ENCODE measurements around the gene LRRC9. TPM values are rescaled to one million over a fixed set of nuclear protein-coding genes. Genes with fewer than 3 reads are reported as not detected.

Gene LRRC9
- total and polyA plus RNA-seq, 2 of the 13 experiments (the other 11 are each of a cell fraction or from before 2014, with no cell fraction given): 0.08 to 0.18 TPM

DNA sequence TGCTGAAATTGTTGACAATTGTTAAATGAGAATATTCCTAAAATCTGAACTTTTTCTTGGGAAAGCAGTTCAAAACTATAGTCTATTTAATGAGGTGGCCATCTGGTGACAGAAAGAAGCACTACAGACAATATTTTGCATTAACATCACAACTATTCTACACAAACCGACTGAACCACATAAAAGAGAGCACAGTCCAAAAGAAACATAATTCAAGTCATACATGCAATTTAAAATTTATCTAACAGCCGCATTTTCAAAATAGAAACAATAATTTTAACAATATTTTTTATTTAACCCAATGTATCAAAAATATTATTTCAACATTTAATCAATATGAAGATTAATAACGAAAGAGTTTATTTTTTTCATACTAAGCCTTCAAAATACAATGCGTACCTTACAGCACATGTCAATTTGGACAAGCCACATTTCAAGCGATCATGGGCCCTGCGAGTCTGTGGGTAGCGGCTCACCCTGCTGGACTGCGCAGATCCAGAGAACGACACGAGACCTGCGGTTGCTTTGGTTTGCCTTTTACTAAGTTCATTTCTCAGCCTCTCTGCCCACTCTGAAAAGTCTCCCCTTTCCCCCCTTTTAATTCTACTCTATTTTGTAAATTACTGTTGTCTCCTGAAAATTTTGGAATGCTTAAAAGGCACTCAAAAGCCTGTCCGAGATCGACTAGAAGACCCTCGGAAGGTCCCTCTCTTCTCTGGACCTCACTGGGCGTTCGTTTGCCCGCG, 947 bp upstream of the LRRC9 start (continued):
- TF ChIP-seq FOXJ3 (CRISPR knock-in tag; IDR thresholded peaks at IDR 0.05; ENCODE audit: borderline replicate concordance): 0 out of 2 replicates have a peak, but pooled peaks have one; percentile 27

DNA sequence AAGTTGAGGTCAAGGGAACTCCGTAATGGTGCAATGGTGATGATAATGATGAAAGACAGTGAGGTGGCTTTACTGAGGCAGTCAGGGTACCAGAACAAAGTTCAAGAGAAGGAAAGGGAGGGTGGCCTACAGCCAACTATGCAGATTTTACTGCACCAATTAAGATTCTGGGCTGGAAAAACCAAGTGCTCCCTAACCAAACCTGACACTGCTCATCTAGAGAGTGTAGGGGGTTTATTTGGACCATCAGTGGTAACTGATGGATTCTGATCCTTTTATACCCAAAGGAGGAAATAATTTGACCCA, 387 bp downstream of the LRRC9 start:
- ChIA-PET CTCF (ENCODE audit: low intra/inter-chr PET ratio, low total read pairs) (no interaction called here), POLR2A (interaction anchor here (1.0 to 1.2 kb wide), 2 partner anchors 329 to 436 kb away, joined by 5 read pairs; partner anchors contain the start of genes JKAMP, L3HYPDH and PPM1A)
- 0% methylated on average over 1 of the region's 1 CpG for WGBS (ENCODE audit: low lambda C conversion rate)
- ATAC-seq (no peak; the same call in 2 of the 3 replicates), FAIRE-seq (no peak), DNase-seq (ENCODE audit: low spot score) (no peak)
- Histone ChIP-seq H3K9me3 (ENCODE audit: low read length) (no peaks in the 10 kb centered on the region), H3K9ac (ENCODE audit: insufficient read depth, low read depth, low read length) (peak overlapping the region; percentile 39; the same call in 1 of the 2 replicates), H3K27ac (ENCODE audit: extremely low read length, insufficient read depth, low read length) (peak overlapping the region; percentile 90), H3K4me1 (ENCODE audit: insufficient read depth, low read length) (peaks cover 20% of the 10 kb centered on the region), H2AFZ (ENCODE audit: low read length) (no peak overlapping the region), H3K27me3 (ENCODE audit: control insufficient read depth in 1 of 2, insufficient read depth in 2 of 2, low read length in 2 of 2) (no peaks in the 10 kb centered on the region), H3K36me3 (replicated peaks in 1 of 2; ENCODE audit: control insufficient read depth in 1 of 2, insufficient read depth in 2 of 2, low read length in 2 of 2) (no peaks in the 10 kb centered on the region), H3K4me2 (ENCODE audit: low read depth, low read length) (peak overlapping the region; percentile 94), H3K4me3 (replicated peaks in 1 of 3; ENCODE audit: insufficient read depth in 1 of 3, low read depth in 2 of 3, low read length in 3 of 3) (peak overlapping the region; percentile 18 to 83 (median 34); a peak in 4 of 6 replicates), H3K79me2 (ENCODE audit: insufficient read depth, low read length) (no peaks in the 10 kb centered on the region), H4K20me1 (ENCODE audit: insufficient read depth, low read length) (no peaks in the 10 kb centered on the region)
- intact Hi-C loops (cut with micrococcal nuclease; ENCODE audit: unreplicated experiment): no loop called here
- in situ Hi-C loops (cut with HindIII; ENCODE audit: extremely low pct_ligation_motif_present, low pct_unique_long_range_greater_than_20kb): no loop called here
- no TSS peak for BruUV-seq (replicated peaks)
- TF ChIP-seq ZNF253 (CRISPR knock-in tag; IDR thresholded peaks at IDR 0.05; ENCODE audit: borderline replicate concordance): no peak
- no peak for TF ChIP-seq FOXA1 (IDR thresholded peaks at IDR 0.05)
- TF ChIP-seq FOXA1 (CRISPR knock-in tag; IDR thresholded peaks at IDR 0.05): no peak
- TF ChIP-seq TCF12 (IDR thresholded peaks at IDR 0.05): no peak
- TF ChIP-seq TCF12 (CRISPR knock-in tag; IDR thresholded peaks at IDR 0.05): no peak
- TF ChIP-seq HNF4G (IDR thresholded peaks at IDR 0.05; ENCODE audit: borderline replicate concordance, low read depth, low read length): no peak
- TF ChIP-seq HNF4G (CRISPR knock-in tag; IDR thresholded peaks at IDR 0.05; ENCODE audit: borderline replicate concordance, low read depth): 0 out of 2 replicates have a peak, but pooled peaks have one; percentile 10
- TF ChIP-seq NCOR1 (IDR thresholded peaks at IDR 0.05; ENCODE audit: borderline replicate concordance, low read length): peak; percentile 24
- TF ChIP-seq, protein P1, sequence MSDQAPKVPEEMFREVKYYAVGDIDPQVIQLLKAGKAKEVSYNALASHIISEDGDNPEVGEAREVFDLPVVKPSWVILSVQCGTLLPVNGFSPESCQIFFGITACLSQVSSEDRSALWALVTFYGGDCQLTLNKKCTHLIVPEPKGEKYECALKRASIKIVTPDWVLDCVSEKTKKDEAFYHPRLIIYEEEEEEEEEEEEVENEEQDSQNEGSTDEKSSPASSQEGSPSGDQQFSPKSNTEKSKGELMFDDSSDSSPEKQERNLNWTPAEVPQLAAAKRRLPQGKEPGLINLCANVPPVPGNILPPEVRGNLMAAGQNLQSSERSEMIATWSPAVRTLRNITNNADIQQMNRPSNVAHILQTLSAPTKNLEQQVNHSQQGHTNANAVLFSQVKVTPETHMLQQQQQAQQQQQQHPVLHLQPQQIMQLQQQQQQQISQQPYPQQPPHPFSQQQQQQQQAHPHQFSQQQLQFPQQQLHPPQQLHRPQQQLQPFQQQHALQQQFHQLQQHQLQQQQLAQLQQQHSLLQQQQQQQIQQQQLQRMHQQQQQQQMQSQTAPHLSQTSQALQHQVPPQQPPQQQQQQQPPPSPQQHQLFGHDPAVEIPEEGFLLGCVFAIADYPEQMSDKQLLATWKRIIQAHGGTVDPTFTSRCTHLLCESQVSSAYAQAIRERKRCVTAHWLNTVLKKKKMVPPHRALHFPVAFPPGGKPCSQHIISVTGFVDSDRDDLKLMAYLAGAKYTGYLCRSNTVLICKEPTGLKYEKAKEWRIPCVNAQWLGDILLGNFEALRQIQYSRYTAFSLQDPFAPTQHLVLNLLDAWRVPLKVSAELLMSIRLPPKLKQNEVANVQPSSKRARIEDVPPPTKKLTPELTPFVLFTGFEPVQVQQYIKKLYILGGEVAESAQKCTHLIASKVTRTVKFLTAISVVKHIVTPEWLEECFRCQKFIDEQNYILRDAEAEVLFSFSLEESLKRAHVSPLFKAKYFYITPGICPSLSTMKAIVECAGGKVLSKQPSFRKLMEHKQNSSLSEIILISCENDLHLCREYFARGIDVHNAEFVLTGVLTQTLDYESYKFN (CRISPR knock-in tag; conservative IDR thresholded peaks at IDR 0.05): 0 out of 2 replicates have a peak, but pooled peaks have one; percentile 1
- no peak for TF ChIP-seq ZSCAN31 (CRISPR knock-in tag; IDR thresholded peaks at IDR 0.05; ENCODE audit: low read depth)
- no peak for TF ChIP-seq HES4 (CRISPR knock-in tag; IDR thresholded peaks at IDR 0.05; ENCODE audit: borderline replicate concordance)
- 0 out of 2 replicates have a peak, but pooled peaks have one; percentile 39 for TF ChIP-seq ZNF160 (CRISPR knock-in tag; IDR thresholded peaks at IDR 0.05)
- no peak for TF ChIP-seq ZNF331 (CRISPR knock-in tag; IDR thresholded peaks at IDR 0.05)
- TF ChIP-seq DNMT3B (CRISPR knock-in tag; conservative IDR thresholded peaks at IDR 0.05): no peak
- TF ChIP-seq, protein P2, sequence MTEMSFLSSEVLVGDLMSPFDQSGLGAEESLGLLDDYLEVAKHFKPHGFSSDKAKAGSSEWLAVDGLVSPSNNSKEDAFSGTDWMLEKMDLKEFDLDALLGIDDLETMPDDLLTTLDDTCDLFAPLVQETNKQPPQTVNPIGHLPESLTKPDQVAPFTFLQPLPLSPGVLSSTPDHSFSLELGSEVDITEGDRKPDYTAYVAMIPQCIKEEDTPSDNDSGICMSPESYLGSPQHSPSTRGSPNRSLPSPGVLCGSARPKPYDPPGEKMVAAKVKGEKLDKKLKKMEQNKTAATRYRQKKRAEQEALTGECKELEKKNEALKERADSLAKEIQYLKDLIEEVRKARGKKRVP (CRISPR knock-in tag; IDR thresholded peaks at IDR 0.05): 0 out of 4 replicates have a peak, but pooled peaks of 1 of the 2 experiments have one; percentile 53
- no peak for TF ChIP-seq NFKB2 (CRISPR knock-in tag; IDR thresholded peaks at IDR 0.05; ENCODE audit: borderline replicate concordance)

All from HepG2 (cell line).